GM23248 (cell line): ENCODE results near the gene KCNH4. TPM values are rescaled to one million over a fixed set of nuclear protein-coding genes. Genes with fewer than 3 reads are reported as not detected.
A peak's percentile ranks its signal among the peaks of the same experiment; 100 is the strongest.

Source experiments
- DNase-seq: peaks from one replicate; pipeline ENCODE4 v3.0.0-alpha.2; 2015
- H2AFZ ChIP-seq: fragments of 200-600 bp; sonication (generic); 2 replicates; pipeline ENCODE4 v1.6.1; 2016; ENCODE audit warnings: antibody characterized with exemption
- H3F3A ChIP-seq: fragments of 200-600 bp; sonication (generic); 2 replicates; pipeline ENCODE4 v1.6.1; 2016; ENCODE audit warnings: mild to moderate bottlenecking, antibody characterized with exemption, mixed run types; ENCODE audit not compliant: insufficient read depth
- H3K27ac ChIP-seq: fragments of 200-600 bp; sonication (generic); 2 replicates; pipeline ENCODE4 v1.5.1; 2016; ENCODE audit warnings: mild to moderate bottlenecking
- H3K27me3 ChIP-seq: fragments of 200-600 bp; sonication (generic); replicated peaks from 2 replicates; pipeline ENCODE4 v1.6.1; 2016; ENCODE audit warnings: mild to moderate bottlenecking; ENCODE audit not compliant: insufficient read depth
- H3K36me3 ChIP-seq: fragments of 200-600 bp; sonication (generic); 2 replicates; pipeline ENCODE4 v1.6.1; 2016; ENCODE audit warnings: low read depth, mild to moderate bottlenecking
- H3K4me1 ChIP-seq: fragments of 200-600 bp; sonication (generic); 2 replicates; pipeline ENCODE4 v1.6.1; 2016; ENCODE audit warnings: mild to moderate bottlenecking; ENCODE audit not compliant: insufficient read depth
- H3K4me2 ChIP-seq: fragments of 200-600 bp; sonication (generic); one replicate; pipeline ENCODE4 v1.6.1; 2016; ENCODE audit warnings: mild to moderate bottlenecking; ENCODE audit not compliant: unreplicated experiment
- H3K4me3 ChIP-seq: fragments of 200-600 bp; sonication (generic); 2 replicates; pipeline ENCODE4 v1.5.1; 2016; ENCODE audit warnings: mild to moderate bottlenecking
- H3K79me2 ChIP-seq: fragments of 200-600 bp; sonication (generic); 2 replicates; pipeline ENCODE4 v1.6.1; 2016; ENCODE audit warnings: mild to moderate bottlenecking; ENCODE audit not compliant: insufficient read depth
- H3K9ac ChIP-seq: fragments of 200-600 bp; sonication (generic); 2 replicates; pipeline ENCODE4 v1.6.1; 2016; ENCODE audit warnings: mild to moderate bottlenecking
- H3K9me2 ChIP-seq: fragments of 200-600 bp; sonication (generic); 2 replicates; pipeline ENCODE4 v1.6.1; 2016; ENCODE audit warnings: mixed run types, mild to moderate bottlenecking, moderate library complexity; ENCODE audit not compliant: insufficient read depth
- H3K9me3 ChIP-seq: fragments of 200-600 bp; sonication (generic); one replicate; pipeline ENCODE4 v1.6.1; 2017; ENCODE audit warnings: low read depth
- H4K20me1 ChIP-seq: fragments of 200-600 bp; sonication (generic); 2 replicates; pipeline ENCODE4 v1.6.0; 2016; ENCODE audit not compliant: insufficient read depth
- EZH2 ChIP-seq: fragments of 200-600 bp; sonication (generic); IDR thresholded peaks from 2 replicates; pipeline ENCODE4 v1.6.1; 2018; ENCODE audit warnings: antibody characterized with exemption, mild to moderate bottlenecking; ENCODE audit not compliant: insufficient read depth, poor library complexity, severe bottlenecking
- EZH2phosphoT487 ChIP-seq: fragments of 200-600 bp; sonication (generic); IDR thresholded peaks from 2 replicates; pipeline ENCODE4 v1.6.1; 2018; ENCODE audit warnings: antibody characterized with exemption, moderate library complexity, mild to moderate bottlenecking, low read depth; ENCODE audit not compliant: insufficient read depth
- WGBS, 2 experiments: methylation state at CpG; one replicate each; pipeline ENCODE4 v1.1.6; 2015 to 2017; ENCODE audit warnings: low lambda C conversion rate in 2 of 2, low coverage in 1 of 2; ENCODE audit errors: missing lambda C conversion rate in 2 of 2; 5-methylcytosine and 5-hydroxymethylcytosine counted together
- in situ Hi-C: fragments of 300-500 bp; cut with MboI; formaldehyde crosslinking; loops from 2 replicates; pipeline ENCODE4 v1.15.0; 2020
- polyA plus RNA-seq: library from polyadenylated mRNA; unstranded; fragments of >200 nt; fragmentation: Nextera tagmentation; extraction: Ambion mirVana; gene quantifications from 2 replicates; pipeline ENCODE4 v1.2.1, GENCODE V29; 2016
- total RNA-seq: library from RNA; depleted of rRNA; stranded (reverse); fragments of >200 nt; shearing (Covaris generic); gene quantifications from 2 replicates; pipeline ENCODE4 v1.2.3, GENCODE V29; 2014

The KCNH4 gene
- total and polyA plus RNA-seq, 2 experiments from 2014 or later = not detected

GRCh38 chr17:42136654-42137051 is 44.3 kb downstream of the KCNH4 start:
- in situ Hi-C loops = no loop called here
- no peaks in the 10 kb centered on the region for H3K9me3 ChIP-seq
- H3K9ac ChIP-seq = no peak overlapping the region
- no peak overlapping the region for H3K27ac ChIP-seq
- H3K4me1 ChIP-seq = peaks cover 46% of the 10 kb centered on the region
- peaks cover 9% of the 10 kb centered on the region; the same call in 1 of the 2 replicates for H4K20me1 ChIP-seq
- peaks cover 98% of the 10 kb centered on the region for H3K79me2 ChIP-seq
- H3K4me3 ChIP-seq = no peak overlapping the region
- H3K27me3 ChIP-seq = no peaks in the 10 kb centered on the region
- no peak for DNase-seq
- TF ChIP-seq EZH2 (no peak), EZH2phosphoT487 (no peak)
- peaks cover 46% of the 10 kb centered on the region for H3F3A ChIP-seq
- H2AFZ ChIP-seq = no peak overlapping the region
- H3K4me2 ChIP-seq = no peak overlapping the region
- no peaks in the 10 kb centered on the region for H3K9me2 ChIP-seq
- WGBS, 2 experiments = 89 to 93% methylated on average over 3 of the region's 3 CpGs
- H3K36me3 ChIP-seq = 0 out of 2 replicates have a peak, but pooled peaks cover 3% of the 10 kb centered on the region

DNA sequence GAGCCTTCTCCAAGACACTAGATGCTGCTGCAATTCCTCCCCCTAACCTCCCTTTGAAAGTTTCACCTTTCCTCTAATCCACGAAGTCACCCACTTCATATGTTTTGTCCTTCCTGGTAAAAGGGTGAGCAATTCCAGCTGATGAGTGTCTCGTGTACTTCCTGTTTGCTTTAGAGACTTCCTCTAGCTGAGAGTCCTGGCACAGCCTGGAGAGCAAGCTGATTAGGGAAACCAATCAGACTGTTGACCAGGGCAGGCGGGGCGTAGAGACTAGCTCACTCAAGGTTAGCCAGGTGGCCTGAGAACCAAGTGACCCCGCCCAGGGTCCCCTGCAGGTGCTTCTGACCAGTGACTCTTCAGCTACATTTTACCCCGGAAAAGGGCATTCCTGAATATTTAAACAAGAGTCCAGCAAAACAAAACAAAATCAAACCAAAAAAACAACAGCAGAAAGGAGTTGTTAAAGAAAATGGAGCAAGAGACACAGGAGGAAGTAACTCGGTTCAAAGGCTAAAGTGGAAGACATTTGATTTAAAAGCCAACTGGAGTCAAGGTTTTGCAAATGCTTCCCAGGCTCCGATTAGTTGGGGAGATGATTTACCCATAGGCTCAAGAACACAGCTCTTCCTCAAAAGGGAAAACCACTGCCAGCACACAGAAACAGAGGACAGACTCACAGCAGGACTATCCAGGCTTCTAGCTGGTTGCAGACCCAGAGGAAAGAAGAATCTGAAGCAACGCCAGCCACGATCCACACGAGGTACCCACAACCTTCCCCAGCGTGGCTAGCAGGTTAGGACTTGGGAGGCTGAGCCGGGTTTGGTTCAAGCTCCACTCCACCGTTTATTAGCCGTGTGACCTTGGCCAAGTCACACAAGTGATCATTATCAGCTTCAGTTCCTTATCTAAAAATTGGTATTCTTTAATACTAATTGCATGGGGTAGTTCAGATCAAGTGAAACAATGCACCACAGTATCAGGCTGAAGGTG is 45.0 kb downstream of the KCNH4 start:
- in situ Hi-C loops = no loop called here
- DNase-seq = peak; percentile 69
- no peaks in the 10 kb centered on the region for H3K27me3 ChIP-seq
- H3K9me3 ChIP-seq = no peaks in the 10 kb centered on the region
- H3K27ac ChIP-seq = peak overlapping the region; percentile 33; the same call in 1 of the 2 replicates
- H3K4me3 ChIP-seq = no peak overlapping the region
- H3K4me2 ChIP-seq = peak overlapping the region; percentile 12
- H3F3A ChIP-seq = peaks cover 46% of the 10 kb centered on the region
- H3K9ac ChIP-seq = no peak overlapping the region
- H3K4me1 ChIP-seq = peaks cover 44% of the 10 kb centered on the region
- 0 out of 2 replicates have a peak, but pooled peaks cover 3% of the 10 kb centered on the region for H3K36me3 ChIP-seq
- H2AFZ ChIP-seq = no peak overlapping the region
- TF ChIP-seq EZH2phosphoT487 (no peak), EZH2 (no peak)
- H3K9me2 ChIP-seq = no peaks in the 10 kb centered on the region
- 78 to 80% methylated on average over 15 of the region's 15 CpGs for WGBS, 2 experiments
- H3K79me2 ChIP-seq = peaks cover 98% of the 10 kb centered on the region
- H4K20me1 ChIP-seq = peaks cover 14% of the 10 kb centered on the region; the same call in 1 of the 2 replicates

DNA sequence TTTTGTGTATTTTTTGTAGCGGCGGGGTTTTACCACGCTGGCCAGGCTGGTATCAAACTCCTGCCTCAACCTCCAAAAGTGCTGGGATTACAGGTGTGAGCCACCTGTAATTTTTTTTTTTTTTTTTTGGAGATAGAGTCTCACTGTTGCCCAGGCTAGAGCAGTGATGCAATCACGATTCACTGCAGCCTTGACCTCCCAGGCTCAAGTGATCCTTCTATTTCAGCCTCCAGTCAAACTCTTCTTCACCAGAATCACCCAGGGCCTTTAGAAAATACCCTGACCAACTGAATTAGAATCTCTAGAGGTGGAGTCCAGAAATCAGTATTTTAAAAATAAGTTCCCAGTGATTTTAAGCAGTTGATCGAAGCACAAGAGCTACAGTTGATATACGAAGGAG is 45.8 kb downstream of the KCNH4 start:
- Histone ChIP-seq H3F3A (peaks cover 45% of the 10 kb centered on the region), H3K36me3 (0 out of 2 replicates have a peak, but pooled peaks cover 3% of the 10 kb centered on the region), H3K9ac (no peak overlapping the region), H3K27ac (peak overlapping the region; percentile 31; the same call in 1 of the 2 replicates), H3K4me1 (peaks cover 40% of the 10 kb centered on the region), H3K4me2 (peak overlapping the region; percentile 12), H3K9me3 (no peaks in the 10 kb centered on the region), H2AFZ (no peak overlapping the region), H3K9me2 (no peaks in the 10 kb centered on the region), H3K4me3 (no peak overlapping the region), H3K27me3 (no peaks in the 10 kb centered on the region), H4K20me1 (peaks cover 10% of the 10 kb centered on the region; the same call in 1 of the 2 replicates), H3K79me2 (peaks cover 99% of the 10 kb centered on the region)
- DNase-seq = no peak
- in situ Hi-C loops = no loop called here
- WGBS, 2 experiments = 96 to 97% methylated on average over 6 of the region's 6 CpGs
- TF ChIP-seq EZH2 (no peak), EZH2phosphoT487 (no peak)

GRCh38 chr17:42133461-42134041 is 47.4 kb downstream of the KCNH4 start:
- peak overlapping the region; percentile 52 for H3K4me2 ChIP-seq
- H3K9me3 ChIP-seq = no peaks in the 10 kb centered on the region
- H3K79me2 ChIP-seq = peaks cover 99% of the 10 kb centered on the region
- peaks cover 5% of the 10 kb centered on the region; the same call in 1 of the 2 replicates for H4K20me1 ChIP-seq
- H3K36me3 ChIP-seq = peaks cover 8% of the 10 kb centered on the region; the same call in 1 of the 2 replicates
- H3F3A ChIP-seq = peaks cover 41% of the 10 kb centered on the region
- no peak overlapping the region for H3K4me3 ChIP-seq
- no peaks in the 10 kb centered on the region for H3K9me2 ChIP-seq
- H2AFZ ChIP-seq = no peak overlapping the region
- peak overlapping the region; percentile 75 for H3K27ac ChIP-seq
- peaks cover 40% of the 10 kb centered on the region for H3K4me1 ChIP-seq
- WGBS, 2 experiments = 24 to 26% methylated on average over 4 of the region's 4 CpGs
- no peak overlapping the region for H3K9ac ChIP-seq
- DNase-seq = peak; percentile 15
- TF ChIP-seq EZH2 (no peak), EZH2phosphoT487 (no peak)
- in situ Hi-C loops = no loop called here
- H3K27me3 ChIP-seq = no peaks in the 10 kb centered on the region
